ENCODE data around the gene TEAD3.

DNA sequence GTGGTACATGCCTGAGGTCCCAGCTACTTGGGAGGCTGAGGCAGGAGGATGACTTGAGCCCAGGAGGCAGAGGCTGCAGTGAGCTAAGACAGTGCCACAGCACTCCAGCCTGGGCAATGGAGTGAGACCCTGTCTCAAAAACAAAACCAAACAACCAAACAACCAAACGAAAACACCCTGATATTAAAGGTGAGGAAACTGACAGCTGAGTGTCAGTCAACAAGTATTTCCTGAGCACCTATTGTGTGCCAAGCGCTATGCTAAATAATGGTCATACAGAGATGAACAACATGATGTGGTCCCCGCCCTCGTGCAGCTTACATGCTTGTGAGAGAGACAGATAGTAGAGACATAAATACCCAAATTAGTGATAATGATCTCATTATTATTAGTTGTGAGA lies 17.7 kb upstream of the TEAD3 start:
- TF ChIP-seq, protein P1, sequence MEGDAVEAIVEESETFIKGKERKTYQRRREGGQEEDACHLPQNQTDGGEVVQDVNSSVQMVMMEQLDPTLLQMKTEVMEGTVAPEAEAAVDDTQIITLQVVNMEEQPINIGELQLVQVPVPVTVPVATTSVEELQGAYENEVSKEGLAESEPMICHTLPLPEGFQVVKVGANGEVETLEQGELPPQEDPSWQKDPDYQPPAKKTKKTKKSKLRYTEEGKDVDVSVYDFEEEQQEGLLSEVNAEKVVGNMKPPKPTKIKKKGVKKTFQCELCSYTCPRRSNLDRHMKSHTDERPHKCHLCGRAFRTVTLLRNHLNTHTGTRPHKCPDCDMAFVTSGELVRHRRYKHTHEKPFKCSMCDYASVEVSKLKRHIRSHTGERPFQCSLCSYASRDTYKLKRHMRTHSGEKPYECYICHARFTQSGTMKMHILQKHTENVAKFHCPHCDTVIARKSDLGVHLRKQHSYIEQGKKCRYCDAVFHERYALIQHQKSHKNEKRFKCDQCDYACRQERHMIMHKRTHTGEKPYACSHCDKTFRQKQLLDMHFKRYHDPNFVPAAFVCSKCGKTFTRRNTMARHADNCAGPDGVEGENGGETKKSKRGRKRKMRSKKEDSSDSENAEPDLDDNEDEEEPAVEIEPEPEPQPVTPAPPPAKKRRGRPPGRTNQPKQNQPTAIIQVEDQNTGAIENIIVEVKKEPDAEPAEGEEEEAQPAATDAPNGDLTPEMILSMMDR (conservative IDR thresholded peaks at IDR 0.05; ENCODE audit: low read depth, low read length), result no peak
- no peak for TF ChIP-seq RCOR1 (IDR thresholded peaks at IDR 0.05; ENCODE audit: insufficient replicate concordance, low read length)
- TF ChIP-seq POLR2A (IDR thresholded peaks at IDR 0.05; ENCODE audit: low read depth, low read length), result no peak
- TF ChIP-seq RFX5 (IDR thresholded peaks at IDR 0.05; ENCODE audit: low read depth, low read length), result no peak
